ENCODE results near the gene PC. TPM values are rescaled to one million over a fixed set of nuclear protein-coding genes. Genes with fewer than 3 reads are reported as not detected.
"Not testable (repeated sequence)": the region's sequence is repeated elsewhere in the genome, so short reads cannot be mapped to it uniquely, and the experiment has no call there.

The PC gene
- polyA plus RNA-seq, 2 donors, result 18.0 to 24.9 TPM

DNA sequence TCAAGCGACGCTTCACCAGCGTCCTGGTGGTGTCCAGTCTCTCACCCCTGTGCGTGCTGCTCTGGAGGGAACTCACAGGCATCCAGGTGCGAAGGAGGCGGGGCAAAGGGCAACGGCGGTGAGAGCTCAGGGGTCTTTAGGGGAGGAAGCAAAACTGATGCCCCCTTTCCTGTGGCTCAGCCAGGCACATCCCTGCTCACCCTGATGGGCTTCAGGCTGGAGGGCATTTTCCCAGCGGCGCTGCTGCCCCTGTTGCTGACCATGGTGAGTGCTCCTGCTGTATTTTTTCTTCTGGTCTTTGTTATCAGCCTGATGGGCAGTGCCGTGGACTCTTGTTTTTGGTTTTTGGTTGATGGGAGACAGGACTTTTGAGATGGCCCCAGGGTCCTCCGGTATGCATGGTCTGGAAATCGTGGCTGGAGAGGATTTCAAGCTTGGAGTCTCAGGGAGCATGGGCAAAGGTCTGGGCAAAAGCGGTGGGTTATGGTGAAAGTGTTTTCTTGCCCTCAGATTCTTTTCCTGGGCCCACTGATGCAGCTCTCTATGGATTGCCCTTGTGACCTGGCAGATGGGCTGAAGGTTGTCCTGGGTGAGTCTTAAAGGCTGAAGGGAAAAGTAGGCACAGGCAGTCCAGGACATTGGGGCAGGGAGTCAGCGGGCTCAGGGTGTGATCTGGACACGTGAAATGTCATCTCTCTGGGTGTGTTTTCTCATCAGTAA lies 114.2 kb downstream of the PC start:
- Histone ChIP-seq H3K9me3 (ENCODE audit: control insufficient read depth in 2 of 2, insufficient read depth in 1 of 2, low read depth in 1 of 2, low read length in 1 of 2) (no peaks in the 10 kb centered on the region), H3K4me1 (ENCODE audit: control insufficient read depth in 2 of 2, insufficient read depth in 2 of 2, low read length in 1 of 2) (peaks cover 0 to 12% of the 10 kb centered on the region in 2 donors), H3K4me3 (ENCODE audit: low read depth in 1 of 2, low read length in 2 of 2) (peak overlapping the region; percentile 72 to 95), H3K27ac (ENCODE audit: low read depth in 2 of 2, low read length in 1 of 2) (peak overlapping the region; percentile 96 to 97), H3K36me3 (ENCODE audit: control insufficient read depth in 2 of 2, insufficient read depth in 2 of 2, low read length in 1 of 2) (peaks cover 4 to 24% of the 10 kb centered on the region in 2 donors), H3K27me3 (ENCODE audit: control insufficient read depth in 1 of 2, insufficient read depth in 2 of 2, low read length in 2 of 2) (no peaks in the 10 kb centered on the region)
- 12 to 15% methylated on average over 16 of the region's 16 CpGs for WGBS, 2 donors

- Histone ChIP-seq H3K4me1 (ENCODE audit: control insufficient read depth in 2 of 2, insufficient read depth in 2 of 2, low read length in 1 of 2) (peaks cover 0 to 12% of the 10 kb centered on the region in 2 donors), H3K4me3 (ENCODE audit: low read depth in 1 of 2, low read length in 2 of 2) (peak within 1 kb of the TSS; percentile 72 to 95), H3K9me3 (ENCODE audit: control insufficient read depth in 2 of 2, insufficient read depth in 1 of 2, low read depth in 1 of 2, low read length in 1 of 2) (no peaks in the 10 kb centered on the region), H3K36me3 (ENCODE audit: control insufficient read depth in 2 of 2, insufficient read depth in 2 of 2, low read length in 1 of 2) (peaks cover 4 to 20% of the 10 kb centered on the region in 2 donors), H3K27me3 (ENCODE audit: control insufficient read depth in 1 of 2, insufficient read depth in 2 of 2, low read length in 2 of 2) (no peaks in the 10 kb centered on the region), H3K27ac (ENCODE audit: low read depth in 2 of 2, low read length in 1 of 2) (peak within 1 kb of the TSS; percentile 96 to 97)
- WGBS, 2 donors, result 0 to 1% methylated on average over 70 to 98 of the region's 98 CpGs
These were observed 115.0 kb downstream of the PC start, which contains the start of gene RCE1 for GRCh38 chr11:66842896-66843775. RCE1 (plus strand) TSS chr11:66843441; CDS start chr11:66843456, 15 bp downstream.

- H3K27me3 ChIP-seq (ENCODE audit: control insufficient read depth in 1 of 2, insufficient read depth in 2 of 2, low read length in 2 of 2), result no peaks in the 10 kb centered on the region
- 0 to 1% methylated on average over 11 of the region's 11 CpGs for WGBS, 2 donors
- H3K9me3 ChIP-seq (ENCODE audit: control insufficient read depth in 2 of 2, insufficient read depth in 1 of 2, low read depth in 1 of 2, low read length in 1 of 2), result no peaks in the 10 kb centered on the region
- peaks cover 8 to 18% of the 10 kb centered on the region in 2 donors for H3K36me3 ChIP-seq (ENCODE audit: control insufficient read depth in 2 of 2, insufficient read depth in 2 of 2, low read length in 1 of 2)
- H3K4me3 ChIP-seq (ENCODE audit: low read depth in 1 of 2, low read length in 2 of 2), result peak overlapping the region; percentile 72 to 95
- H3K27ac ChIP-seq (ENCODE audit: low read depth in 2 of 2, low read length in 1 of 2), result peak overlapping the region; percentile 96 to 97
- H3K4me1 ChIP-seq (ENCODE audit: control insufficient read depth in 2 of 2, insufficient read depth in 2 of 2, low read length in 1 of 2), result peaks cover 0 to 12% of the 10 kb centered on the region in 2 donors
These were observed 115.7 kb downstream of the PC start for GRCh38 chr11:66842501-66842895.

GRCh38 chr11:66841861-66842260 lies 116.3 kb downstream of the PC start:
- Histone ChIP-seq H3K27ac (ENCODE audit: low read depth in 2 of 2, low read length in 1 of 2) (peak overlapping the region in 1 of 2 donors; percentile 97), H3K4me1 (ENCODE audit: control insufficient read depth in 2 of 2, insufficient read depth in 2 of 2, low read length in 1 of 2) (peaks cover 0 to 12% of the 10 kb centered on the region in 2 donors), H3K36me3 (ENCODE audit: control insufficient read depth in 2 of 2, insufficient read depth in 2 of 2, low read length in 1 of 2) (peaks cover 8 to 16% of the 10 kb centered on the region in 2 donors)

DNA sequence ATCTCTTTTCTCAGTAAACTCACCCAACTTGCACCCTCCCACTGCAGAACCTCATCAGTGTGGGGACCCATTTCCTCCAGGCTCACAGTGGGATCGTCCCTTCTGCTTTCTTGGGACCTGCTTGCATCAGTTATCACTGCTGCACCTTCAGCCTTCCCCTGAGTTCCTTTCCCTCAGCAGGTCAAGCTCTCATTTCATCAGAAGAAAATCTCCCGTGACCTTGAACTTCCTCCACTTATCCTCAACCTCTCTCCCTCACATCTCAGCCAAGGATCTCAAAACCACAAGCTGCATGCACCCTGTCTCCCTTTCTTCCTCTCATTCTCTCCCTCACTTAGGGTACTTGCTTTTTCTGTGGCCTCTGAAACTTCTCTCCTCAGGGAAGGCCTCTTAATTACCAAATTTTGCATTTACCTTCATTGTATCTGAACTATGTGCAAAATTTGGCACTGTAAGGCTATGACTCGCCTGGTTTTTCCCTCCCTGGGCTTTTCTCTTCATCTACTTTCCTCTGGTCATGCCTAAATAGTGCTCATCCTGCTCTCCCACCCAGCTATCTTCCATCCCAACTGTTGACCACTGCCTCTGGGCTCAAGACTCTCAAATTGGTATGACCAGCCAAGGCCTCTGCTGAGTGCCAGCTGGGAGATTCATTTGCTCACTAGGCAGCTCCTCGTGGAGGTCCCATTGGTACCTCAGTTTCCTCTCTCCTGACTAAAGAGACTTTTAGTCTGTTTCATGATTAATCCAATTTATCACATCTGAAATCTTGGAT lies 117.7 kb downstream of the PC start:
- H3K27ac ChIP-seq (ENCODE audit: low read depth in 2 of 2, low read length in 1 of 2), result no peak overlapping the region
- no peak overlapping the region for H3K4me3 ChIP-seq (ENCODE audit: low read depth in 1 of 2, low read length in 2 of 2)
- peaks cover 5 to 13% of the 10 kb centered on the region in 2 donors for H3K36me3 ChIP-seq (ENCODE audit: control insufficient read depth in 2 of 2, insufficient read depth in 2 of 2, low read length in 1 of 2)
- WGBS, 2 donors, result 73 to 80% methylated on average over 4 of the region's 4 CpGs
- no peaks in the 10 kb centered on the region for H3K27me3 ChIP-seq (ENCODE audit: control insufficient read depth in 1 of 2, insufficient read depth in 2 of 2, low read length in 2 of 2)
- H3K9me3 ChIP-seq (ENCODE audit: control insufficient read depth in 2 of 2, insufficient read depth in 1 of 2, low read depth in 1 of 2, low read length in 1 of 2), result no peaks in the 10 kb centered on the region
- peaks cover 0 to 12% of the 10 kb centered on the region in 2 donors for H3K4me1 ChIP-seq (ENCODE audit: control insufficient read depth in 2 of 2, insufficient read depth in 2 of 2, low read length in 1 of 2)

More at GRCh38 chr11:66841861-66842260, 116.3 kb downstream of the PC start:
- H3K9me3 ChIP-seq (ENCODE audit: control insufficient read depth in 2 of 2, insufficient read depth in 1 of 2, low read depth in 1 of 2, low read length in 1 of 2), result no peaks in the 10 kb centered on the region
- peak overlapping the region in 1 of 2 donors; percentile 72 for H3K4me3 ChIP-seq (ENCODE audit: low read depth in 1 of 2, low read length in 2 of 2)
- 78 to 81% methylated on average over 7 of the region's 7 CpGs for WGBS, 2 donors
- no peaks in the 10 kb centered on the region for H3K27me3 ChIP-seq (ENCODE audit: control insufficient read depth in 1 of 2, insufficient read depth in 2 of 2, low read length in 2 of 2)

- H3K4me1 ChIP-seq (ENCODE audit: control insufficient read depth in 2 of 2, insufficient read depth in 2 of 2, low read length in 1 of 2), result no peaks in the 10 kb centered on the region
- no peak overlapping the region for H3K27ac ChIP-seq (ENCODE audit: low read depth in 2 of 2, low read length in 1 of 2)
- H3K4me3 ChIP-seq (ENCODE audit: low read depth in 1 of 2, low read length in 2 of 2), result no peak overlapping the region
- no peaks in the 10 kb centered on the region for H3K9me3 ChIP-seq (ENCODE audit: control insufficient read depth in 2 of 2, insufficient read depth in 1 of 2, low read depth in 1 of 2, low read length in 1 of 2)
- peaks cover 5 to 6% of the 10 kb centered on the region in 2 donors for H3K36me3 ChIP-seq (ENCODE audit: control insufficient read depth in 2 of 2, insufficient read depth in 2 of 2, low read length in 1 of 2)
- WGBS, 2 donors, result 84 to 85% methylated on average over 12 of the region's 12 CpGs
- H3K27me3 ChIP-seq (ENCODE audit: control insufficient read depth in 1 of 2, insufficient read depth in 2 of 2, low read length in 2 of 2), result no peaks in the 10 kb centered on the region
These were observed 122.3 kb downstream of the PC start for GRCh38 chr11:66835768-66836405.

- no peak overlapping the region for H3K27ac ChIP-seq (ENCODE audit: low read depth in 2 of 2, low read length in 1 of 2)
- H3K9me3 ChIP-seq (ENCODE audit: control insufficient read depth in 2 of 2, insufficient read depth in 1 of 2, low read depth in 1 of 2, low read length in 1 of 2), result no peaks in the 10 kb centered on the region
- no peaks in the 10 kb centered on the region for H3K27me3 ChIP-seq (ENCODE audit: control insufficient read depth in 1 of 2, insufficient read depth in 2 of 2, low read length in 2 of 2)
- no peak overlapping the region for H3K4me3 ChIP-seq (ENCODE audit: low read depth in 1 of 2, low read length in 2 of 2)
- H3K36me3 ChIP-seq (ENCODE audit: control insufficient read depth in 2 of 2, insufficient read depth in 2 of 2, low read length in 1 of 2), result peaks cover 5 to 6% of the 10 kb centered on the region in 2 donors
- 77 to 80% methylated on average over 5 of the region's 5 CpGs for WGBS, 2 donors
- no peaks in the 10 kb centered on the region for H3K4me1 ChIP-seq (ENCODE audit: control insufficient read depth in 2 of 2, insufficient read depth in 2 of 2, low read length in 1 of 2)
These were observed 123.2 kb downstream of the PC start for GRCh38 chr11:66834943-66835342.

GRCh38 chr11:66834539-66834845 lies 123.7 kb downstream of the PC start:
- H3K4me1 ChIP-seq (ENCODE audit: control insufficient read depth in 2 of 2, insufficient read depth in 2 of 2, low read length in 1 of 2), result no peaks in the 10 kb centered on the region
- H3K27ac ChIP-seq (ENCODE audit: low read depth in 2 of 2, low read length in 1 of 2), result no peak overlapping the region
- H3K27me3 ChIP-seq (ENCODE audit: control insufficient read depth in 1 of 2, insufficient read depth in 2 of 2, low read length in 2 of 2), result no peaks in the 10 kb centered on the region
- no peaks in the 10 kb centered on the region for H3K9me3 ChIP-seq (ENCODE audit: control insufficient read depth in 2 of 2, insufficient read depth in 1 of 2, low read depth in 1 of 2, low read length in 1 of 2)
- peaks cover 5 to 6% of the 10 kb centered on the region in 2 donors for H3K36me3 ChIP-seq (ENCODE audit: control insufficient read depth in 2 of 2, insufficient read depth in 2 of 2, low read length in 1 of 2)
- no peak overlapping the region for H3K4me3 ChIP-seq (ENCODE audit: low read depth in 1 of 2, low read length in 2 of 2)
- 54 to 60% methylated on average over 4 of the region's 4 CpGs for WGBS, 2 donors

GRCh38 chr11:66824573-66824972 lies 133.6 kb downstream of the PC start:
- H3K9me3 ChIP-seq (ENCODE audit: control insufficient read depth in 2 of 2, insufficient read depth in 1 of 2, low read depth in 1 of 2, low read length in 1 of 2); H3K4me3 ChIP-seq (ENCODE audit: low read depth in 1 of 2, low read length in 2 of 2); H3K4me1 ChIP-seq (ENCODE audit: control insufficient read depth in 2 of 2, insufficient read depth in 2 of 2, low read length in 1 of 2); H3K27ac ChIP-seq (ENCODE audit: low read depth in 2 of 2, low read length in 1 of 2); H3K27me3 ChIP-seq (ENCODE audit: control insufficient read depth in 1 of 2, insufficient read depth in 2 of 2, low read length in 2 of 2): not testable (repeated sequence)
- H3K36me3 ChIP-seq (ENCODE audit: control insufficient read depth in 2 of 2, insufficient read depth in 2 of 2, low read length in 1 of 2), result peaks cover 0 to 11% of the 10 kb centered on the region in 2 donors
- WGBS, 2 donors, result 96 to 98% methylated on average over 3 of the region's 4 CpGs
